Measurements from ENCODE around the gene STK38. TPM values are rescaled to one million over a fixed set of nuclear protein-coding genes. Genes with fewer than 3 reads are reported as not detected.

The STK38 gene
- total RNA-seq, 1 experiment from 2014 or later: 13.3 TPM

GRCh38 chr6:36505744-36506534, 41.3 kb downstream of the STK38 start:
- CTCF ChIA-PET: no interaction called here

GRCh38 chr6:36504982-36505381, 42.3 kb downstream of the STK38 start:
- Mint-ChIP-seq H3K9me3 (0 out of 2 replicates have a peak, but pooled peaks cover 7% of the 10 kb centered on the region), H3K4me3 (no peak overlapping the region), H3K4me1 (no peaks in the 10 kb centered on the region), H3K36me3 (peaks cover 26% of the 10 kb centered on the region), H3K27me3 (ENCODE audit: low read depth) (no peaks in the 10 kb centered on the region), H3K27ac (no peak overlapping the region)
- DNase-seq (ENCODE audit: low spot score): no peak
- ATAC-seq: no peak
- CTCF ChIA-PET: interaction anchor here (0.7 kb wide), 1 partner anchor 46 kb away, joined by 3 read pairs; no protein-coding TSS in a partner anchor
- POLR2A ChIA-PET: no interaction called here
- TF ChIP-seq NR3C1 (CRISPR knock-in tag; conservative IDR thresholded peaks at IDR 0.05; ENCODE audit: low read depth): no peak
- TF ChIP-seq SP1 (CRISPR knock-in tag; conservative IDR thresholded peaks at IDR 0.05): no peak
- TF ChIP-seq ZNF138 (CRISPR knock-in tag; conservative IDR thresholded peaks at IDR 0.05): no peak
- no peak for TF ChIP-seq ATF3 (CRISPR knock-in tag; conservative IDR thresholded peaks at IDR 0.05)
- TF ChIP-seq AR (CRISPR knock-in tag; IDR thresholded peaks at IDR 0.05): no peak
- no peak for TF ChIP-seq CTCF (IDR thresholded peaks at IDR 0.05)
- no peak for TF ChIP-seq ZNF532 (CRISPR knock-in tag; IDR thresholded peaks at IDR 0.05; ENCODE audit: borderline replicate concordance)

More at GRCh38 chr6:36505744-36506534, 41.3 kb downstream of the STK38 start:
- DNase-seq (ENCODE audit: low spot score) (no peak), ATAC-seq (no peak)
- no peaks in the 10 kb centered on the region for H3K27me3 Mint-ChIP-seq (ENCODE audit: low read depth)
- peaks cover 13% of the 10 kb centered on the region for H3K9me3 Mint-ChIP-seq
- peaks cover 35% of the 10 kb centered on the region for H3K36me3 Mint-ChIP-seq
- no peak for TF ChIP-seq ZNF121 (CRISPR knock-in tag; IDR thresholded peaks at IDR 0.05)
- TF ChIP-seq ZNF416 (CRISPR knock-in tag; IDR thresholded peaks at IDR 0.05): no peak
- no peak for TF ChIP-seq ZNF532 (CRISPR knock-in tag; IDR thresholded peaks at IDR 0.05; ENCODE audit: borderline replicate concordance)
- TF ChIP-seq E2F5 (CRISPR knock-in tag; IDR thresholded peaks at IDR 0.05): no peak
- no peak for TF ChIP-seq MYBL2 (CRISPR knock-in tag; IDR thresholded peaks at IDR 0.05)
- no peak for TF ChIP-seq RORB (CRISPR knock-in tag; IDR thresholded peaks at IDR 0.05)
- no peak for TF ChIP-seq NR2C2 (CRISPR knock-in tag; IDR thresholded peaks at IDR 0.05)
- TF ChIP-seq FOXJ3 (CRISPR knock-in tag; IDR thresholded peaks at IDR 0.05; ENCODE audit: borderline replicate concordance): no peak
- no peaks in the 10 kb centered on the region for H3K4me1 Mint-ChIP-seq
- POLR2A ChIA-PET: interaction anchor here (0.5 kb wide), 1 partner anchor 62 kb away, joined by 3 read pairs; no protein-coding TSS in a partner anchor
- no peak overlapping the region for H3K4me3 Mint-ChIP-seq
- H3K27ac Mint-ChIP-seq: no peak overlapping the region
